A172 (cell line): Measurements from ENCODE around the gene CBY3. TPM values are rescaled to one million over a fixed set of nuclear protein-coding genes. Genes with fewer than 3 reads are reported as not detected.
"Not testable (repeated sequence)": the region's sequence is repeated elsewhere in the genome, so short reads cannot be mapped to it uniquely, and the experiment has no call there.

Experiments
- DNase-seq: peaks from one replicate; pipeline ENCODE4 v3.0.0-alpha.2; 2015; ENCODE audit warnings: low spot score
- total RNA-seq: library from RNA; depleted of rRNA; stranded (reverse); fragments of >200 nt; shearing (Covaris generic); gene quantifications from 2 replicates; pipeline ENCODE4 v1.2.3, GENCODE V29; 2014; rRNA removed

The CBY3 gene
- not detected in 2 replicates for total RNA-seq

DNA sequence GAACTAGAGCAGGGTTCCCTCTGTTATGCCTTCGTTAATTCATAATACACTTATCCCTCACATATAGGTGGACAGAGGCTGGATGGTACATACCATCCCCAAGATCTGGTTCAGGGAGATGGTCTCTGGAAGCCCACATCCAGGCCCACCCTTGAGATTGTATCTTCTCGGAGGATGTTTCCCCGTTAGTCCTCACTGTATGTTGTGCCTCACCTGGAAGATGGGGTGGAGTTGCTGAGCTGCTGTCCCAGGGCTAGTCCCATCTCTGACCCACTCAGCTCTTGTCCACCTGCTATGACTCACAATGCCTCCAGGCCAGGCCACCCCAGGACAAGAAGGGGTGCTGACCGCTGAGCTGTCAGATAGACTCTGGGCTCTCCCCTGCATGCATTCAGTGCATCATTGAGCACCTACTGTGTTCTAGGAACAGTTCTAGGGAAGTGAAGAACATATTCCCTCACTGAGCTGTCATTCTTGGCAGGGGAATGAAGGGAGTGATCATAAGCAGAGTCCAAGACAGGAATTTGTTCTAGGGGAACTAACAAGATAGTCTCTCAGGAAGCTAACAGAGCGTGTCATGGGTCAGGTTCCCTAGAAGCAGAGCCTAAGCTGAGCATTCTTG, at the start of gene CBY3:
Gene CBY3 (minus strand): TSS at position 255 of the 622 bp plus-strand sequence. CDS start 116 bp downstream, at position 139.
- DNase-seq: peak; percentile 33

DNA sequence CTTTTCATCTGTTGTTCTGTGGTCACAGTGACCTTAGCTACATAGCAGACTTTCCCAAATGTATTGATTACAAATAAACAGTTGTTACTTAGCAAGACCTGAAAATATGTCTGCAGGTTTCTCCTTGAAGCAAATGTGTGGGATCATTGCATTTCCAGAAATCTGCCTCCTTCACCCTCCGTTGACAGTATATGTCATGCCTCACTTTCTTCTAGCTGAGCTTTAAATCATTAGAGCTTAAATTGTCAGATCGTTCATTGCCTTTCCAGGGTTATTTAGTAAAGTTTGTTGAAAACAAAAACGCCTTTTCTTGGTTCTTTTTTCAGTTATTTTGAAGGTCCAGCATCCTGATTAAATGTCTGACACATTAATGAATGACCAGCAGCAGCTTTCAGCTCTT, 49.5 kb upstream of the CBY3 start:
- no peak for DNase-seq

DNA sequence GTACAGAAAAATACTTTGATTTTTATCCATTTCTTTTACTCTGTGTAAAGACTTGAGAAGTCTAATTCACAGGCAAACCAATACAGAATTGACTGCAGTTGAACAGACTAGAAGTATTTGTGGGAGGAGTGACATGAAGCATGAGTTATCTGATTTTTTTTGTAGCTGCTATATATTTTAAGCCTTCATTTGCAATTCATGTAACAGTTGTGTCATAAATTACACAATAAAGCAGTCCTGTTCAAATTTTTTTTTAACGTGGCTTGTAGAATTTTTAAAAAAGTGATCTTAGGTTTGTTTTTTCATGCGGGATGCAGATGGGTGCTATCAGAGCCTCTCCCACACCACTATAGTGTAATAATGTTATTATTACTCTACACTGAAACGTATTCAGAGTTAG, 48.9 kb upstream of the CBY3 start:
- no peak for DNase-seq

DNA sequence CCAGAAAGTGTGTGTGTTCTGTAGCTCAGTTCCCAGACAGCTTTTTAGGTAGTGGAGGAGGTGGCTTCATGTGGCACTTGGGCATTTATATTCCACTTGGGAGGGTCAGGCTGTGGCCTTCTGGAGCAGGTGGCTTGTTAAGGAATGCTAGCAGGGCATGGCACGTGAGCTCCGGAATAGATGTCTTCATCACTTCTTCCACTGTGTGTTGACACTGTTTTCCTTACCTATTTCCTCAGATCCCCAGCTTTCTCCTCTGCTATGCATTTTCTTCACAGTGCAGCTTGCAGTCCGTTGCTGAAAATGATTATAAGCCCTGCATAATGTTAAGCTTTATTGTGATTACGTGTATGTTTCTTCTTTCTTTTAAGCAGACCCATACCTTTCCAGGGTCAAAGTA, 48.5 kb upstream of the CBY3 start:
- DNase-seq: no peak

DNA sequence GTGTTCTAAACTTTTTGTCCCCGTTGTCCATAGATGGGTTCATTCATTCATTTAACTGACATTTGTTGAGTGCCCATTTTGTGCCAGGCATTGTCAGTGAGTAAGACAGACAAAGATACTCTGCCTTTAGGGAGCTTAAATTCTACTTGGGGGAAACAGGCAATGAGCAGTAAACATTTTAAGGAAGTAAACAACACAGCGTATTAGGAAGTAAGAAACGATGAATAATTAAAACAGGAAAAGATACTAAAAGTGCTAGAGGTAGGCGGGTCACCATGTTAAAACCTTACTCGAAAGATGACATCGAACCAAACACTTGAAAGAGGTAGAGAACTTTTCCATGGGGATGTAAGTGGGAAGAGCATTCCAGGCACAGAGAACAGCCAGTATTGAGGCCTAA, 46.3 kb upstream of the CBY3 start:
- no peak for DNase-seq

DNA sequence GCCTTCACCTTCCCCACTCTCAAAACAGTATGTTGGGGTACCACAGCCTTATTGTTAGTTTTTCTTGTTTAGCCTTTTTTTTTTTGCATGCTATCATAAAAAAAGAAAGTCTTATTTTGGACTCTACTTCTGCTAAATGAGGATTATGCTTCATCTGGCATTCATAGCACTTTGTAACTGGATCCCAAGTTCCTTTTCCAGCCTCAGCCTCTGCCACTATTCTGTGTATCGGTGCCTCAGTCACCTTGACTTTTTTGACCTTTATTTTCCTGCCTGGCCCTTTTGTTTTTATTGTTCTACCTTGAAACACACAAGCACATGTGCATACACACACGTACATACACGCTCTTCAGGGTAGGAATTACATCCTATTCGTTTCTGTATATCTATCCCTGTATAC, 43.3 kb upstream of the CBY3 start:
- no peak for DNase-seq

DNA sequence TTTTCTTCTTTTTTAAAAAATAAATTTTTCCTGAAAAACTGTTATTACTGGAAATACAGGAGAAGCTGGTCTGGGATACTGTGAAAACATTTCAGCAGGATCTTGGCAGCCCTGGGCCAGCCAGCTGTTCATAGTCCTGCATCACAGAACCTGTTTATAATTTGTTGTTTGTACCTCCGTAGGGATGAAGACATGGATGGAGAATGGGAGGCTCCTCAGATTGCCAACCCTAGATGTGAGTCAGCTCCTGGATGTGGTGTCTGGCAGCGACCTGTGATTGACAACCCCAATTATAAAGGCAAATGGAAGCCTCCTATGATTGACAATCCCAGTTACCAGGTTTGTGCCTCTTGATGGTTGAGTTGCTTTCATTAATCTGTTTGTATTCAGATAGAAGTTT, 39.4 kb upstream of the CBY3 start:
- DNase-seq: no peak

DNA sequence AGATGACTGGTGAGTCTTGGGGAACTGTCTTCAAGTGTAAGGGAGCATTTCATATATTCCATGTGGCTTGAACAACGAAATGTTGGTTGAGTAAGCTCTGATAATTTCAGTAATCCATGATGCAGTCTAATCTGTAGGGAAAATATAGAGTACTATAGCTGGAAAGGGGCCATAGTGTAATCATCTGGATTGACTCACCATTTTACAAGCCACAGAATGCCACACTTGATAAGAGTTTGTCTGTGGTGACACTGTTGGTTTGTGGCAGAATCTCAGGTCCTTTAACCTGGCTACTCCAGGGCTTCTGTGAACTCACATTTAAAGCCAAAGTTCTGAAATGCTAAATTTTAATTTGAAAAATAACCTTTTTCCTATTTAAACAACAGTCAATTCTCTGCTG, 35.5 kb upstream of the CBY3 start:
- DNase-seq: peak; percentile 45

DNA sequence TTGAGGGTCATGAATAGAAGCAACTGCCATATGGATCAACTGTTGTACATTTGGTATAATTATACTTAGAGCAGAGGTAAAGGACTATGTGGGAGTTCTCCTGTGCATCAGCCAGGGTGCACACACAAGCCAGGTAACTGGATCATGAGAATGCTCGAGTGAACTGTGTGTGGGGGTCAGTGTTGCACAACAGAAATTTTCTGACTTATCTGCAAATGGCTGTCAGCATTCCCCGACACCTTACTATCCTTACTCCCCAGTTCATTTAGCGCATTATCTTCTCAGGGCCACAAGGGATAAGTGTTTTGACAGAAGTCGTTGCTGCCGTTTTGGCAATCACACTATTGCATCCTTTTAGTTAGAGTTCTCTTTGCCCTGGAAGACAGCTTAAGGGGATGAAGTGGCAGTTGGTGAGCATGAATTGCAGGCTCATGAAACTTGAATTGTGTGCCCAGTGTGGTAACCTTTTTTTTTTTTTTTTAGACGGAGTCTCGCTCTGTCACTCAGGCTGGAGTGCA, 19.6 kb upstream of the CBY3 start:
- no peak for DNase-seq

DNA sequence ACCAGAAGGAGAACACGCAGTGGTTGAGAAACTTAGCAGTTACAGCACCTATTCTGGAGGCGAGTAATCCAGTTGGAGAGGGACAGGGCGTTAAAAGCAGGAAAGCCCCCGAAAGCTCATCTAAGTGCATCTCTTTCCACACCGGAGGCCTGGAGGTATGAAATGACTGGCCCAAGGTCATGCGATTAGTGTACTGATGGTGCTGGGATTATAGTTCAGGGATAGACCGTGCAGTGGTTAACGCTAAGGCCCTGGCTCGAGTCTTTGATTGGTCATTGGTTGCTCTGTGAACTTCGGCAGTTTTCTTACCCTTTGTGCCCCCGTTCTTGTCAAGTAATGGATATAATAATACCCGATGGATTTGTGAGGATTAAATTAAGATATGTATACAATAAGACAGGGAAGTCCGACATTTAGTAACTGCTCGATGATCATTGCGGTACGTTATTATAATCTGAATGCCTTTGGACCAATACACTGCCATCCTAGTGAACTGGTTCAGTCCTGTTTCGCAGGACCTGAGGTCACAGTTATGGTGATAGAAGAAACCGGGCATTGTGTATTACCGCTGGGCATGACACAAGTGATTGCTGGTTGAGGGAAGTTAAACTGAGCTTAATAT, 18.9 kb upstream of the CBY3 start:
- DNase-seq: peak; percentile 38

DNA sequence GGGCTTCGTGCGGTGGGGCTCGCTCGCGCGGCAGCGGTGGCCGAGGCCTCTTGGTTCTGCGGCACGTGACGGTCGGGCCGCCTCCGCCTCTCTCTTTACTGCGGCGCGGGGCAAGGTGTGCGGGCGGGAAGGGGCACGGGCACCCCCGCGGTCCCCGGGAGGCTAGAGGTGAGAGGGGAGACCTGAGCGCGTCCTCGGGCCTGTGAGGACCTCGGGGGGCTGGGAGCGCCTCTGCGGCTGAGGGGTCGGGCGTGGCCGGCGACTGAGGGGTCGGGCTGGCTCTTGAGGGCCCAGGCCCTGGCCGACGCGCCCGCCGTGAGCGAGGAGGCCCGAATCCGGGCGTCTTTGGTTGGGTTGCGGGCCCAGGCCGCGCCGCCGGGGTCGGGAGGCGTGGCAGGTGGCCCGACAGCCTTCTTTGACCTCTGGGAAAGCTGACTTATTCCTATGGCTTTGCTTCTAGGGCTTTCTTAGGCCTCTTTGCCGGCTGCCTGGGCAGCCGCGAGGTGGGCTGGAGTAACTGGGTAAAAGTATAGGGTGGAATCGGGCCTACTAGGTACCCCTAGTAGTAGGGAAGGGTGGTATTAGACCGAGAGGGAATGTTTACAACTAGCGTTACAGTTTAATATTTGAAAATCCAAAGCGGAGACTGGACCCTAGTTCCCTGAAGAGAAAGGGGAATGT, 18.2 kb upstream of the CBY3 start, which contains the start of gene CANX:
Gene CANX (plus strand): TSS at position 33 of the 681 bp plus-strand sequence. CDS start 6,715 bp downstream, outside the sequence.
- DNase-seq: peak; percentile 45

DNA sequence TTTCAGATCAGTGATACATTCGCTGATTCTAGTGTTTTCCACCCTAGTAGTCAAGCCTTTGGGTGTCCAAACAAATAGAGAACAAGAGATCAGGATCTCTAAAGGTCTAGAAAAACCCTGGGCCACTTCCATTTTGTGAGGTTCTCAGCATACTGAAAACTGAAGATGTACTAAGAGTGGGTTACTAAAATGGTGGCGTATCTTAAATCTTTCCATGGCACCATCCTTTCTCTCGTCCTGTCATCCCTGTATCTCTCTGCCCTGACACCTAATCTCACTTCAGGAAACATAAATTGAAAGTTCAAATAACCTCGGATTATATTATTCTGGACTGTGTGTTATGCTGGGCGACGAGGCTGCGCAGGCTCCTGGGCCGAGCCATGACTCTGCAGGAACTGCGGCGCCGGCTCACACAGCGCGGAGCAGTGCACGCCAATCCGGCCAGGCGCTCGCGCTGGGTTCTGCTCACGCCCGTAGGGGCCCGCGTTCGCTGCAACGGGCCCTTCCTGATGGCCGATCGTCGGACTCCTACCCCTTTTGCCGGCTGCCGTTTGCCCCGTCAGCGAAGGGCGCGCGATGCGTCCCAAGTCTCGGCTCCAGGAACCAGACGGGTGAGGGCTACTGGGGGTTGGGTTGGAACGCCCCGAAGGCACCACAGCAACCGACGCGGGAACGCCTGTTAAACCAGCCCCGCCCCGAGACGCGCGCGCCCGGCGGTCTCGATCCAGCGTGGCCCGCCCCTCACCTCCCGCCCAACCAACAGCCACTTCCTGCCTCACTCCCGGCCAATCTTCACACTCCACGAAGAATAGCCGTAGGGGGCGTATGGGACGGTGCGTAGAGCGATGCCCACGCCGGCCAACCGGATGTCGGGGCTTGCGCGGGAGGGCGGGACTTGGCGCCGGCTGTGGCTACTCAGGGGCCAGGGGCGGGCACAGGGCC, 17.4 kb upstream of the CBY3 start:
- DNase-seq: peak; percentile 100

DNA sequence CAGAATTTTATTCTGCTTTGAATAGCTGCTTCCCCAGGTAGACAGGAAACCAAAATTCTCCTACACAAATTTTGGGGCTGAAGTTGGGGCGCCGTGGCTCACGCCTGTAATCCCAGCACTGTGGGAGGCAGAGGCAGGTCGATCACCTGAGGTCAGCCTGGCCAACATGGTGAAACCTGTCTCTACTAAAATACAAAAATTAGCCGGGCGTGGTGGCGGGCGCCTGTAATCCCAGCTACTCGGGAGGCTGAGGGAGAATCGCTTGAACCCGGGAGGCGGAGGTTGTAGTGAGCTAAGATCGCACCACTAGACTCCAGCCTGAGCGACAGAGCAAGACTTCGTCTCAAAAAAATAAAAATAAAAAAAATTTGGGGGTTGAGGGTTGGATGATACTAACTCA, 16.7 kb upstream of the CBY3 start:
- not testable (repeated sequence) for DNase-seq

DNA sequence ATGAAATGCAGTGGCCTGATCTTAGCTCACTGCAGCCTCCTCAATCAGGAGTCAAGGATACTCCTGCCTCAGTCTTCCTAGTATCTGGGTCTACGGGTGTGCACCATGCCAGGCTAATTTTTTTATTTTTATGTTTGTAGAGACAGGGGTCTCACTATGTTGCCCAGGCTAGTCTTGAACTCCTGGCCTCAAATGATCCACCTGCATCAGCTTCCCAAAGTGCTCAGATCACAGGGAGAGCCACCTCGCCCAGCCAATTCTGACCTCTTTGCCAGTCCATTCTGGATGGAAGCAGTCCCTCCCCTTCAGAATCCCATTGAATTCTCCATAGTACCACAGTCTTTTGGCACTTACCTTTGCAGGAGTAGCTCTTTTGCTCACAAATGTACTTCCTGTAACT, 16.3 kb upstream of the CBY3 start:
- no peak for DNase-seq

DNA sequence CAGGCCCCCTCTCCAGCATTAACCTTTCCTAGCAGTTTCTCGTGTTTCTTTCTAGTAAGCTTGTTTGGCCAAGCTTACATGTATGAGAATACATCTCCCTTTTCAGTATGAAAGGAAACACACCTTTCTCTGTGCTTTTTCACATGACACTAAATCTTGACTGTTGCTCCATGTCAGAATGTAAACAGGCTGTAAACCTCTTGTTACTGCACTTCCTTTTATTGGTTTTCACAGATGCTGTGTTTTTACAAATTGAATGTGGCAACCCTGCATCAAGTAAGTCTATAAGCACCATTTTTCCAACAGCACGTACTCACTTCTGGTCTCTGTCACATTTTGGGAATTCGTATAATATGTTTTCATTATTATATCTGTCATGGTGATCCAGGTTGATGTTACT, 15.8 kb upstream of the CBY3 start:
- DNase-seq: no peak

DNA sequence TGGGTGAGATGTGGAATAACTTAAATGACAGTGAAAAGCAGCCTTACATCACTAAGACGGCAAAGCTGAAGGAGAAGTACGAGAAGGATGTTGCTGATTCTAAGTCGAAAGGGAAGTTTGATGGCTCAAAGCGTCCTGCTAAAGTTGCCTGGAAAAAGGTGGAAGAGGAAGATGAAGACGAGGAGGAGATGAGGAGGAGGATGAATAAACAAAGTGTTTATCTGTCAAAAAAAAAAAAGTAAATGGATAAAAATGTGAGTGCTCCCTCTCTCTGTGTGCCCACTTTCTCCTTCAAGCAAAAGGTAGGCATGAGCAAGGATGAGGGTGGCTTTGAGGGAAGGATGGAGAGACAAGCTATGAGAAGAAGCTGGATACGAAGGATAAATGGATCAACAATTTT, 13.7 kb upstream of the CBY3 start:
- DNase-seq: no peak

DNA sequence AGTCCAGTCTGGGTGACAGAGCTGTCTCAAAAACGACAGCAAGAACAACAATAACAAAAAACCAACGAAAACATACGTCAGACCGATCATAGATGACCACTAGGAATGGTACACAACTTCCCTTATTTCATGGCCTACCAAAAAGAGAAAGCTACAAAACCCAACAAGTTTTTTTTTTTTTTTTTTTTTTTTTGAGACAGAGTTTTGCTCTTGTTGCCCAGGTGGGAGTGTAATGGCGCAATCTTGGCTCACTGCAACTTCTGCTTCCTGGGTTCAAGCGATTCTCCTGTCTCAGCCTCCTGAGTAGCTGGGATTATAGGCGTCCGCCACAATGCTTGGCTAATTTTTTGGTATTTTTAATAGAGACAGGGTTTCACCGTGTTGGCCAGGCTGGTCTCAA, 8.4 kb upstream of the CBY3 start:
- not testable (repeated sequence) for DNase-seq

DNA sequence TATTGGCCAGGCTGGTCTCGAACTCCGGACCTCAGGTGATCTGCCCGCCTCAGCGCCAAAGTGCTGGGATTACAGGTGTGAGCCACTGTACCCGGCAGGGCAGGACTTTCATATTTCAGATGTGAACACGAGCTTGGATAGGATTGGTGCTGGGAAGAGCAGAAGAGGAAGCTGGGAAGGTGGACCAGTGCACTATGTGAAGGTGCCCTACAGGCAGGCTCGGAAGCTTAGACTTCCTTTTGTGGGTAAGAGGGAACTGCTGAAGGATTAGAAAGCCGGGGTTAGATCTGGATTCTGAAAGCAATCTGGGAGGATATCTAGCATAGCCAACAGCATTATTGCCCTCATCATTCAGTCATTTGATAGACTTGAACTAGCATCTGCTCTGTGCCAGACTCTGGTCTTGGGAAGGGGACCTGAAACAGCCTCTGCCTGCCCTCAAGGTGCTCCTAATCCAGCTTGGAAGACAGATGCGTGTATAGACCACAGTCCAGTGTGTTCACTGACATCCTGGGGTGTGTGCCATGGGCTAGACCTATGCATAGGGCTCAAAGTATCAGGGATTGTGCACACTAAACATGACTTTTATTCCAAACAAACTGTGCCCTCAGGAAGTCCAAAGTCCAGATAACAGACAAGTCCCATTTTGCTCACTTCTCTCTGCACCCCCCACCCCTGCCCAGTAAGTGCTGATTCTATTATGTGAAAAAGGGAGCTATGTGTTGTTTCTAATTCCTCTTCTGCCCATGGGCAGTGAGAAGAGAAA, 637 bp downstream of the CBY3 start:
- no peak for DNase-seq

DNA sequence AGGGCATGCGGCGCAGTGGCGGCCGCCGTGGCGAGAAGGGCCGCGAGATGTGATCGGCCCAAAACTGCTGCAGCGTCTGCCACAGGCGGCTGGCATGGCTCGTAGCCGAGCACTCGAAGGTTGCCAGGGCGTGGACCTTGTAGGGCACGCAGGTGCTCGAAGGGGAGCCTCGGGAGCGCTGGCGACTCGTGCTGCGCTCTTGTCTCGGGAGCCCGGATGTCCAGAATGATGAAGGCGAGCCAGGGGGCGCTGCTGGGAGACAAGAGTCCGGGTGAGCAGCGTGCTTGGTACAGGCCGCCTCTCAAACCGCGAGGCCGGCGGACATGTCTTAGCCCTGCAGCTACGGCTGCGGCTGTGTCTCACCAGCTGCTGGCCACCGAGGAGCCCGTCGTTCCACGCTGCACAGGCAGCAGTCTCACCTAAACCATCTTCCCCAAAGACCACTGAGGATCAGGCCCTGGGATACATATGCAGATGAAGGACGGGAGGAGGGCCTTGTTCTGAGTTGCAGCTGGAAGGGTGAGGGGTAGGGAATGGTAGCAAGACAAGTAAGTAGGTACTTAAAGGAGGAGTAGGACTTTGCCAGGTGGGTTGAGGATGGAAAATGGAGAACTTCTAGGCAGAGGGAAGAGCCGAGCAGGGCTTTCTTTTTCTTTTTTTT, 1.7 kb downstream of the CBY3 start:
- no peak for DNase-seq

DNA sequence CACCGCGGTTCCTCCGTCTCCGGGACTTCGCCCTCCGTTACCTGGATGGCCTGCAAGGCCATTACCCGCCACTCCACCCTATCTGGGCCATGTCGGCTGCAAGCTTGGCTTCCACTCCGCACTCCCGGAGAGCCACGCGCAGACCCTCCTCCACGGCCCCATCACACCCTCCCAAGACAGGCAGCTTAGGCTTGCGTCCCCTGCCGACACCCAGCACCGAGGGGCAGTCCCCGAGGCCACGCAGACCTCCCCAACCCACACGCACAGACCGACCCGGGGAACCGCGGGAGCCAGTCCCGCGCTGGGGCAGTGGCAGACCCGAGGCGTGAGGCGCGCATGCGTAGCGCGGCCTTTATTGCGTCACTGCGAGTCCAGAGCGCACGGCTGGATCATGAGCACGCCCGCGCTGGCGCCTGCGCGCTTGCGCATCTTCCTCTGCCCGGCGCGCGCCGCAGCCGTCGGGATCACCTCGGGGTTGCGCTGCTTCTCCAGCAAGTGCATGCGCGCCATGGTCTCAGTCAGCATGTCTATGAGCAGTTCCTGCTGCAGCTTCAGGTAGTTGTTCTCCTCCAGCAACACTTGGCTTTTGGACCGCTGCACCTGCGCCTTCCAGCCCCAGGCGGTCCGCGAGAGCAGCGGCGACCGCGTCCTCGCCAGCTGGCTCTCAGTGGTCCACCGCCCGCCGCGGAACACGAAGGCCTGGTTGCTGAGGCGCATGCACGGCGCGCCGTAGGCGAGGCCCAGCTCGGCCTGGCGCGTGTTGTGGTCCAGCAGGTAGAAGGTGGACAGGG, 2.4 kb downstream of the CBY3 start:
- peak; percentile 94 for DNase-seq
